MM.1S (cell line): ENCODE results near the gene EXOSC9.

Experiments
- DNase-seq: peaks from one replicate; pipeline ENCODE4 v3.0.0-alpha.2; 2015
- H2AFZ ChIP-seq: fragments of 300-600 bp; sonication (generic); 2 replicates; pipeline ENCODE4 v1.6.0; 2016; ENCODE audit warnings: antibody characterized with exemption, low read length
- H3F3A ChIP-seq: fragments of 300-600 bp; sonication (generic); 2 replicates; pipeline ENCODE4 v1.6.1; 2016; ENCODE audit warnings: mild to moderate bottlenecking, antibody characterized with exemption, low read length, moderate library complexity, mixed read lengths; ENCODE audit not compliant: insufficient read depth
- H3K27ac ChIP-seq: fragments of 300-600 bp; sonication (generic); 2 replicates; pipeline ENCODE4 v1.5.1; 2016; ENCODE audit warnings: mild to moderate bottlenecking, low read length
- H3K27me3 ChIP-seq: fragments of 300-600 bp; sonication (generic); replicated peaks from 2 replicates; pipeline ENCODE4 v1.6.0; 2016; ENCODE audit warnings: low read length; ENCODE audit not compliant: insufficient read depth
- H3K36me3 ChIP-seq: fragments of 300-600 bp; sonication (generic); replicated peaks from 2 replicates; pipeline ENCODE4 v1.6.1; 2016; ENCODE audit warnings: mild to moderate bottlenecking, low read length, mixed read lengths; ENCODE audit not compliant: insufficient read depth
- H3K4me1 ChIP-seq: fragments of 300-600 bp; sonication (generic); 2 replicates; pipeline ENCODE4 v1.6.1; 2016; ENCODE audit warnings: low read length, mixed read lengths
- H3K4me2 ChIP-seq: fragments of 300-600 bp; sonication (generic); 2 replicates; pipeline ENCODE4 v1.6.0; 2016; ENCODE audit warnings: low read depth, low read length
- H3K4me3 ChIP-seq: fragments of 300-600 bp; sonication (generic); 2 replicates; pipeline ENCODE4 v1.5.1; 2016; ENCODE audit warnings: low read length, mixed read lengths
- H3K79me2 ChIP-seq: fragments of 300-600 bp; sonication (generic); 2 replicates; pipeline ENCODE4 v1.6.1; 2016; ENCODE audit warnings: mixed run types, low read length, mixed read lengths
- H3K9ac ChIP-seq: fragments of 300-600 bp; sonication (generic); 2 replicates; pipeline ENCODE4 v1.6.1; 2016; ENCODE audit warnings: low read length, mixed read lengths
- H3K9me2 ChIP-seq: fragments of 300-600 bp; sonication (generic); replicated peaks from 2 replicates; pipeline ENCODE4 v1.6.1; 2016; ENCODE audit warnings: mild to moderate bottlenecking, low read length, mixed read lengths; ENCODE audit not compliant: insufficient read depth
- H3K9me3 ChIP-seq: fragments of 300-600 bp; sonication (generic); replicated peaks from 2 replicates; pipeline ENCODE4 v1.6.1; 2016; ENCODE audit warnings: mild to moderate bottlenecking, low read length, mixed read lengths; ENCODE audit not compliant: insufficient read depth
- H4K20me1 ChIP-seq: fragments of 300-600 bp; sonication (generic); 2 replicates; pipeline ENCODE4 v1.6.1; 2016; ENCODE audit warnings: mild to moderate bottlenecking, low read length, moderate library complexity, mixed read lengths; ENCODE audit not compliant: insufficient read depth
- EZH2 ChIP-seq: fragments of 300-600 bp; sonication (generic); optimal IDR thresholded peaks from 2 replicates; pipeline ENCODE3; 2017; ENCODE audit warnings: low read depth, mild to moderate bottlenecking, antibody characterized with exemption, low read length, mixed read lengths
- EZH2phosphoT487 ChIP-seq: fragments of 300-600 bp; sonication (generic); IDR thresholded peaks from 2 replicates; pipeline ENCODE4 v1.6.1; 2018; ENCODE audit warnings: antibody characterized with exemption, low read length
- TF ChIP-seq, protein P1 (sequence below): fragments of 300-600 bp; sonication (generic); IDR thresholded peaks from 2 replicates; pipeline ENCODE4 v1.5.1; 2016; ENCODE audit warnings: antibody characterized with exemption, low read length, mixed read lengths

Gene EXOSC9

DNA sequence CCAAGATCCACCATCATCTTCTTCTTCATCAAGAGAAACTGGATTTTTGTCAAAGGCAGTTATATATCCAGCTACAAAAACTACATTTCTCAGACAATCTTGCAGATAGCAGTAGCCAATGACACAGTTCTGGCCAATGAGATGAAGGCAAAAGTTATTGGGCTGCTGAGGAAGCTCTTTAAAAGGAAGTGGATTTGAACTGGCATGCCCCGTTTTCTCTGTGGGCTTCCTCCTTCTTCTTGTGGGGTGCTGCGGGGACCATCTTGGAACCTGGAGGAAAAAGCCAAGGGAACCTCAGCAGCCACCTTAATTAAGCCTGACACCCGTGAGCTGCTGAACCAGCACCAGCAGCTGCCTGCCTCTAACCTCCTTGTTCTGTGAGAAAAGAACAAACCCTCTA, 40.9 kb upstream of the EXOSC9 start:
- H3K27me3 ChIP-seq, result no peaks in the 10 kb centered on the region
- H3K4me1 ChIP-seq, result no peaks in the 10 kb centered on the region
- H3K9ac ChIP-seq, result no peak overlapping the region
- no peak for DNase-seq
- no peak overlapping the region for H3K4me2 ChIP-seq
- H3K79me2 ChIP-seq, result no peaks in the 10 kb centered on the region
- H3K36me3 ChIP-seq, result no peaks in the 10 kb centered on the region
- H3K9me2 ChIP-seq, result no peaks in the 10 kb centered on the region
- H3K9me3 ChIP-seq, result no peaks in the 10 kb centered on the region
- H3F3A ChIP-seq, result no peaks in the 10 kb centered on the region
- no peaks in the 10 kb centered on the region for H4K20me1 ChIP-seq
- no peak overlapping the region for H2AFZ ChIP-seq
- H3K27ac ChIP-seq, result no peak overlapping the region
- TF ChIP-seq, protein P1, sequence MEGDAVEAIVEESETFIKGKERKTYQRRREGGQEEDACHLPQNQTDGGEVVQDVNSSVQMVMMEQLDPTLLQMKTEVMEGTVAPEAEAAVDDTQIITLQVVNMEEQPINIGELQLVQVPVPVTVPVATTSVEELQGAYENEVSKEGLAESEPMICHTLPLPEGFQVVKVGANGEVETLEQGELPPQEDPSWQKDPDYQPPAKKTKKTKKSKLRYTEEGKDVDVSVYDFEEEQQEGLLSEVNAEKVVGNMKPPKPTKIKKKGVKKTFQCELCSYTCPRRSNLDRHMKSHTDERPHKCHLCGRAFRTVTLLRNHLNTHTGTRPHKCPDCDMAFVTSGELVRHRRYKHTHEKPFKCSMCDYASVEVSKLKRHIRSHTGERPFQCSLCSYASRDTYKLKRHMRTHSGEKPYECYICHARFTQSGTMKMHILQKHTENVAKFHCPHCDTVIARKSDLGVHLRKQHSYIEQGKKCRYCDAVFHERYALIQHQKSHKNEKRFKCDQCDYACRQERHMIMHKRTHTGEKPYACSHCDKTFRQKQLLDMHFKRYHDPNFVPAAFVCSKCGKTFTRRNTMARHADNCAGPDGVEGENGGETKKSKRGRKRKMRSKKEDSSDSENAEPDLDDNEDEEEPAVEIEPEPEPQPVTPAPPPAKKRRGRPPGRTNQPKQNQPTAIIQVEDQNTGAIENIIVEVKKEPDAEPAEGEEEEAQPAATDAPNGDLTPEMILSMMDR, result no peak
- no peak for TF ChIP-seq EZH2
- TF ChIP-seq EZH2phosphoT487, result no peak
- H3K4me3 ChIP-seq, result no peak overlapping the region

DNA sequence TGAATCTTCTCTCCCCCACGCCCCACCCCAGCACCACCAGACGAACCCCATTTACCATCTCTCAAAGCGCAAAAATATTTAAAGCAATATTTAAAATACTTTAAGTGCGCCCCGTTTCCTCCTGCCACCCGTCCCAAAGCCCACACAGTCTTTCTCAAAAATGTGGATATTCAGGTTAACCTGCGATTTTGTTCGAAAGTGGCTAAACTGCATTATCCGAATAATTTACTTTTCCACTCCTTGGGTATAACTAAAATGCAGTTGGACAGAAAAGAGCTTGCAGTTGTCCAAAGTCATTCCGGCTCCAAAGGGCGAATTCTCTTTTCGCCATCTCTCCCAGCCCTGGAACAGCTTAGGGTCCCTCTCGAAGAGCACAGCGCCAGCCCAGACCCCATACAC, 36.8 kb upstream of the EXOSC9 start:
- DNase-seq, result no peak
- H3K27me3 ChIP-seq, result no peaks in the 10 kb centered on the region
- H4K20me1 ChIP-seq, result no peaks in the 10 kb centered on the region
- no peak overlapping the region for H3K27ac ChIP-seq
- TF ChIP-seq EZH2, result no peak
- no peak for TF ChIP-seq EZH2phosphoT487
- TF ChIP-seq, protein P1, result no peak
- no peaks in the 10 kb centered on the region for H3K4me1 ChIP-seq
- no peaks in the 10 kb centered on the region for H3F3A ChIP-seq
- no peaks in the 10 kb centered on the region for H3K9me2 ChIP-seq
- H3K4me3 ChIP-seq, result no peak overlapping the region
- H3K4me2 ChIP-seq, result no peak overlapping the region
- H2AFZ ChIP-seq, result no peak overlapping the region
- H3K36me3 ChIP-seq, result no peaks in the 10 kb centered on the region
- no peak overlapping the region for H3K9ac ChIP-seq
- no peaks in the 10 kb centered on the region for H3K9me3 ChIP-seq
- no peaks in the 10 kb centered on the region for H3K79me2 ChIP-seq

DNA sequence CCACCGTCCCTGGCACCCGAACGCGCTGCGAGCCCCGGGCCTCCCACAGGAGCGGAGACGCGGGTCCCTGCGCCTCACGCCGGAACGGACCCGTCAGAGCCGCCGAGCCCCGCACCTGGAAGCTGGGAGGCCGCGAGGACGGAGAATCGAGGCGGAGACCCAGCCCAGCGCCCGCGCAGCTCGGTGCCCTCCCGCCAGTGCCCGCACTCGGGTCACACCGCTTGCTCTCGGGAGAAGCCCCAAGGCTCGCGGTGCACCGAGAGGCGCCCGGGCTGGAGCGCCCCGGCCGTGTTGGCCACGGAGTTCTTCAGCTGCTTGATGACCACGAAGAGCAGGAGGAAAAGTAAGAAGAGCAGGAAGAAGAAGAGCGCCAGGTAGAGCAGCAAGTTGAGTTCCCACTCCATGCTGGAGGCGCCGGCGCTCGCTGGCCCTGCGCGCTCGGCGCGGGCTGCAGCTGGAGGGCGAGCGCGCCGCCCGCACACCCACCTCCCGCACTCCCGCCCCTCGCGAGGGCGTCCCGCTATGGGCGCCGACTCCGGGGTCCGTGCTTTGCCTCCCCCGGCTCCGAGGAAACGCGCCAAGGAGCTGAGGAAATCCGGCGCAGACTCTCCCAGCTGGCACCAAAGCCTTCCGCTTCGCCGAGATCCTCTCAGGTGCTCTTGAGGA, 36.3 kb upstream of the EXOSC9 start, which contains the start of gene SMIM43:
Gene SMIM43, minus strand, starts transcription at position 463 of the 666 bp plus-strand sequence. Its CDS starts 59 bp downstream, at position 404.
- Histone ChIP-seq H3K4me3 (no peak within 1 kb of the TSS), H3K9me2 (no peaks in the 10 kb centered on the region), H3K9me3 (no peaks in the 10 kb centered on the region), H3K27me3 (no peaks in the 10 kb centered on the region), H4K20me1 (no peaks in the 10 kb centered on the region), H3K4me1 (no peaks in the 10 kb centered on the region), H3K9ac (no peak within 1 kb of the TSS), H3K27ac (no peak within 1 kb of the TSS), H3K4me2 (no peak within 1 kb of the TSS), H2AFZ (no peak within 1 kb of the TSS), H3K36me3 (no peaks in the 10 kb centered on the region), H3K79me2 (no peaks in the 10 kb centered on the region), H3F3A (no peaks in the 10 kb centered on the region)
- no peak for TF ChIP-seq EZH2
- TF ChIP-seq, protein P1, result no peak
- TF ChIP-seq EZH2phosphoT487, result no peak
- DNase-seq, result no peak
